ENCODE measurements around the gene APEX2. TPM values are rescaled to one million over a fixed set of nuclear protein-coding genes. Genes with fewer than 3 reads are reported as not detected.
A peak's percentile ranks its signal among the peaks of the same experiment; 100 is the strongest.

Gene APEX2
- total RNA-seq = 10 to 100 TPM; 11.5 to 13.3 (median 12.4) TPM
- 9.5 TPM for total RNA-seq (2013)

- no peak for TF ChIP-seq CTCF (IDR thresholded peaks at IDR 0.05)
- Histone ChIP-seq H3K4me1 (ENCODE audit: control insufficient read depth, insufficient read depth, low read length) (peaks cover 35% of the 10 kb centered on the region), H3K9me3 (ENCODE audit: control insufficient read depth, insufficient read depth, low read length) (no peaks in the 10 kb centered on the region), H3K4me3 (ENCODE audit: low read length) (peak within 1 kb of the TSS; percentile 68), H3K27me3 (ENCODE audit: control insufficient read depth, insufficient read depth, low read length) (no peaks in the 10 kb centered on the region), H3K27ac (ENCODE audit: low read length) (peak within 1 kb of the TSS; percentile 94), H3K36me3 (ENCODE audit: control insufficient read depth, insufficient read depth, low read length) (peaks cover 17% of the 10 kb centered on the region)
- Mint-ChIP-seq H3K27me3 (ENCODE audit: low read depth in 2 of 2) (peaks cover 0 to 5% of the 10 kb centered on the region in 2 donors), H3K9me3 (no peaks in the 10 kb centered on the region), H3K4me3 (peak within 1 kb of the TSS; percentile 85), H3K27ac (peak within 1 kb of the TSS; percentile 95 to 97), H3K4me1 (peaks cover 15 to 25% of the 10 kb centered on the region in 2 donors), H3K36me3 (no peaks in the 10 kb centered on the region)
- WGBS (ENCODE audit: insufficient coverage) = under 1% methylated on average over 55 of the region's 55 CpGs
- ATAC-seq (peak; percentile 93 to 97 (median 94)), DNase-seq (peak; percentile 81 to 93)
- intact Hi-C loops (cut with micrococcal nuclease) = loop anchor here (2.0 to 5.0 kb wide), 2 partner anchors 161 to 1318 kb away; no protein-coding TSS in a partner anchor
These were observed at the start of gene APEX2 for GRCh38 chrX:54999717-55000598. Gene APEX2, plus strand, starts transcription at chrX:55000363. Its CDS starts 60 bp downstream, at chrX:55000423.

GRCh38 chrX:54950730-54951375, 49.3 kb upstream of the APEX2 start:
- Histone ChIP-seq H3K9me3 (ENCODE audit: control insufficient read depth, insufficient read depth, low read length) (no peaks in the 10 kb centered on the region), H3K27ac (ENCODE audit: low read length) (no peak overlapping the region), H3K4me1 (ENCODE audit: control insufficient read depth, insufficient read depth, low read length) (no peaks in the 10 kb centered on the region), H3K27me3 (ENCODE audit: control insufficient read depth, insufficient read depth, low read length) (no peaks in the 10 kb centered on the region), H3K36me3 (ENCODE audit: control insufficient read depth, insufficient read depth, low read length) (no peaks in the 10 kb centered on the region), H3K4me3 (ENCODE audit: low read length) (no peak overlapping the region)
- DNase-seq (no peak), ATAC-seq (no peak)
- Mint-ChIP-seq H3K27ac (no peak overlapping the region), H3K4me1 (no peaks in the 10 kb centered on the region), H3K27me3 (ENCODE audit: low read depth in 2 of 2) (peaks cover 0 to 6% of the 10 kb centered on the region in 2 donors), H3K9me3 (no peaks in the 10 kb centered on the region), H3K4me3 (no peak overlapping the region), H3K36me3 (no peaks in the 10 kb centered on the region)
- 85% methylated on average over 8 of the region's 8 CpGs for WGBS (ENCODE audit: insufficient coverage)
- intact Hi-C loops (cut with micrococcal nuclease) = no loop called here
- TF ChIP-seq CTCF (IDR thresholded peaks at IDR 0.05) = no peak

GRCh38 chrX:54961750-54962149, 38.4 kb upstream of the APEX2 start:
- Mint-ChIP-seq H3K27ac (no peak overlapping the region), H3K4me1 (peaks cover 0 to 7% of the 10 kb centered on the region in 2 donors), H3K4me3 (no peak overlapping the region), H3K27me3 (ENCODE audit: low read depth in 2 of 2) (peaks cover 5 to 34% of the 10 kb centered on the region in 2 donors), H3K36me3 (no peaks in the 10 kb centered on the region), H3K9me3 (no peaks in the 10 kb centered on the region)
- Histone ChIP-seq H3K9me3 (ENCODE audit: control insufficient read depth, insufficient read depth, low read length) (no peaks in the 10 kb centered on the region), H3K4me1 (ENCODE audit: control insufficient read depth, insufficient read depth, low read length) (no peaks in the 10 kb centered on the region), H3K4me3 (ENCODE audit: low read length) (no peak overlapping the region), H3K36me3 (ENCODE audit: control insufficient read depth, insufficient read depth, low read length) (no peaks in the 10 kb centered on the region), H3K27me3 (ENCODE audit: control insufficient read depth, insufficient read depth, low read length) (no peaks in the 10 kb centered on the region), H3K27ac (ENCODE audit: low read length) (no peak overlapping the region)
- 93% methylated on average over 1 of the region's 1 CpG for WGBS (ENCODE audit: insufficient coverage)
- DNase-seq (no peak), ATAC-seq (no peak)
- TF ChIP-seq CTCF (IDR thresholded peaks at IDR 0.05) = no peak
- intact Hi-C loops (cut with micrococcal nuclease) = no loop called here

Measured in natural killer cell (primary cell).